CMK (cell line): ENCODE results near the gene KLRF1.

Experiments
- DNase-seq: peaks from one replicate; pipeline ENCODE4 v3.0.0-alpha.2; 2010; ENCODE audit warnings: low read depth

Gene KLRF1, protein sequence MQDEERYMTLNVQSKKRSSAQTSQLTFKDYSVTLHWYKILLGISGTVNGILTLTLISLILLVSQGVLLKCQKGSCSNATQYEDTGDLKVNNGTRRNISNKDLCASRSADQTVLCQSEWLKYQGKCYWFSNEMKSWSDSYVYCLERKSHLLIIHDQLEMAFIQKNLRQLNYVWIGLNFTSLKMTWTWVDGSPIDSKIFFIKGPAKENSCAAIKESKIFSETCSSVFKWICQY

DNA sequence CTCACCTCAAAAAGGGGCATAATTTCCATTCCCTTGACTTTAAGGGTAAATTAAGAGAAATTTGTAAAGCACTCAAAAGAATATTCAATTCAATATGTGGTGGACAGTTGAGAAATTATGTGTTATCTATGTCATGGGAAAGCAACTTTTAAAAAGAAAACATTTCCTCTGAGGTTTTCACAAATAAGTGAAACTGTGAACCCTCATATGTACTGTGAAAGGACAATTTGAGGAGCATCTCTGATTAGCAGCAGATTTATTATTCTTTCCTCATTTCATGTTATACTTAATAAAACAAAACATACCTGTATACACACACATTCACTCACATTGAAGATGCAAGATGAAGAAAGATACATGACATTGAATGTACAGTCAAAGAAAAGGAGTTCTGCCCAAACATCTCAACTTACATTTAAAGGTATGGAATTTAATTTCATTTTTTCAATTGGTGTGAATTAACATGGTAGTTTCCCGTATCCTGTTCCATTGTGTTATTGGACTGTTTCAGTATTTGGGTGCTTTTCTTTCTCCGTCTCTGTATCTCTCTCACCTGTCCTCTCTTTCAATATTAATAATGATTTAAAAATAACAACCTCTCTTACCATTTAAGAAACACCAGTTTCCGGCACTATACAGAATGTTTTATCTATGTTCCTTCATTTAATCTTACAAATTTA, at the start of gene KLRF1:
Gene KLRF1 (plus strand): TSS at position 273 of the 680 bp plus-strand sequence. CDS start 64 bp downstream, at position 337.
- DNase-seq, result no peak

GRCh38 chr12:9779209-9779608, 48.1 kb upstream of the KLRF1 start:
- DNase-seq, result no peak

- DNase-seq, result no peak
Observed at GRCh38 chr12:9781360-9781759, 45.9 kb upstream of the KLRF1 start.

GRCh38 chr12:9782547-9783382, 44.5 kb upstream of the KLRF1 start:
- no peak for DNase-seq

GRCh38 chr12:9784326-9784725, 43.0 kb upstream of the KLRF1 start:
- DNase-seq, result no peak

- DNase-seq, result no peak
Observed at GRCh38 chr12:9784816-9785215, 42.5 kb upstream of the KLRF1 start.

DNA sequence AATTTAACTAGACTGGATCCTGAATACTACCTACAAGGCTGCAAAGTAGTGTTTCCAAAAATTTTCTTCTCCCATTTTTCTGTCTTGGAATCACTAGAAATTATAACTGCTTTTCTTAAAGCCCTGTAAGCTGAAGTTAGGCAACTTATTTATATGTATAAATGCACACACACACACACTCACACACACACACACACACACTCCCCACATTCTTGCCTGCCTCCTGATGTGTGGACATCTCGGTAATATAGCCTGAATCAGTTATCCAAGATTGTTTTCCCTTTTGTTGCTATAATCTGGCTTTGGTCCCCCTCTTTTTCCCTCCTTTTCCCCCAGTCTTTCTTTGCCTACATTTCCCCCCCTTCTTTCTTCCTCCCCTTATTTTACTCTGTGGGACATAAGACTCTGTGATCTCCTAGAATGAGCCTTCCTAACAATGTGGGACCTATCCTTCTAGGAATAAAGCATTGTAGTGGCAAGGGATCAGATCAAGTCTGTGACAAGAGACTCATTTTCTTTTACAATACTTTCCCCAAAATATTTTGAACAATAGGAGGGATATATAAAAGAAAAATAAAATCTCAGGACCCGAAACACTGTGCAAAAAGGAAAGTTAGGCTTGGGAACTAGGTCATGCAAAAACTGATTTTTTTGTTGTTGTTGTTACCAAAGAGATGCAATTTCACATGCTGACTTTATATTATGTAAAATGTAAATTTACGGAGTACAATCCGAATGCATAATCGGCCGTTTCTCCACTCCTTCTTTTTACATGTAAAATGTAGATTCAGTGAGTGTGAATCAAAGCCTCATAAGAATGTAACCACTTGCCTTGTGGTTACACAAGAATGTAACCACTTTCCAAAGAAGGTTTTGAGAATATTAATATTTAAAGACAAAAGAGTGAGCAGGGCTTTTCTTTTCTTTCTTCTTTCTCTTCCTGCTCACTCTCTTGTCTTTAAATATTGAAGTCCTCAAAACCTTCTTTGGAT, 40.3 kb upstream of the KLRF1 start:
- DNase-seq, result no peak

GRCh38 chr12:9792185-9792900, 34.9 kb upstream of the KLRF1 start:
- DNase-seq, result no peak

GRCh38 chr12:9792961-9793617, 34.2 kb upstream of the KLRF1 start:
- DNase-seq, result no peak

- DNase-seq, result no peak
Observed at GRCh38 chr12:9793779-9794395, 33.4 kb upstream of the KLRF1 start.

GRCh38 chr12:9794484-9795093, 32.7 kb upstream of the KLRF1 start:
- DNase-seq, result no peak

GRCh38 chr12:9795945-9796344, 31.3 kb upstream of the KLRF1 start:
- no peak for DNase-seq

GRCh38 chr12:9796346-9796745, 30.9 kb upstream of the KLRF1 start:
- no peak for DNase-seq

DNA sequence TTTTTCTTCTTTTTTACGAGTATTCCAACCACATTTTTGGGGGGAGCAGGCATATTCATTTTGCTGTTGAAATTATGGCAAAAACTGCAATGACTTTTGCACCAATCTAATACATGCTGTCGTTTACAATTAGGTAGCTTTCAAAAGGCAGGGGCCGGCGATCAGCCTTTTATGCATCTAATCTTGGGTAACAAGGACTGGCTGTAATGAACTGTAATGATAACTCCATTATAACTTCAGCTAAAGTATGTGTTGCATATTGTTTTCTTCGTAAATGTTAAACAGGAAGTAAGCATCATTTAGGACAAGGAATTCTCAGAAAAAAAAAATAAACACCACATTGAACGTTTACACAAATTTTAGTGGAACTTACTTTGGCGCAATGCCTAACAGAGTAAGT, 30.3 kb upstream of the KLRF1 start:
- DNase-seq, result no peak

GRCh38 chr12:9797722-9798619, 29.3 kb upstream of the KLRF1 start:
- no peak for DNase-seq

- no peak for DNase-seq
Observed at GRCh38 chr12:9799961-9800360, 27.3 kb upstream of the KLRF1 start.

DNA sequence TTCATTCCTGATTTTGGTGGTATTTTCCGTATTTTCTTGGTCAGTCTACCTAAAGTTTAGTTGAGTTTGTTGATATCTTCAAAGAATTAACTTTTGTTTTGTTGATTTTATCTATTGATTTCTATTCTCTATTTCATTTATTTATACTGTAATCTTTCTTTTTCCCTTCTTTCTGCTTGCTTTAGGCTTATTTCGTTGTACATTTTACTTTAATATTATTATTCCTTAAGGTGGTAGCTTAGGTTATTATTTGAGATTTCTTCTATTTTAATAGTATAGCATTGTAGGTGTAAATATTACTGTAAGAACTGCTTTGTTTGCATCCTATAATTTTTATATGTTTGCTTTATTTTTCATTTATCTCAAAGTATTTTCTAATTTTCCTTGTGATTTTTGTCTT, 21.4 kb upstream of the KLRF1 start:
- no peak for DNase-seq

GRCh38 chr12:9806714-9807113, 20.6 kb upstream of the KLRF1 start:
- no peak for DNase-seq

DNA sequence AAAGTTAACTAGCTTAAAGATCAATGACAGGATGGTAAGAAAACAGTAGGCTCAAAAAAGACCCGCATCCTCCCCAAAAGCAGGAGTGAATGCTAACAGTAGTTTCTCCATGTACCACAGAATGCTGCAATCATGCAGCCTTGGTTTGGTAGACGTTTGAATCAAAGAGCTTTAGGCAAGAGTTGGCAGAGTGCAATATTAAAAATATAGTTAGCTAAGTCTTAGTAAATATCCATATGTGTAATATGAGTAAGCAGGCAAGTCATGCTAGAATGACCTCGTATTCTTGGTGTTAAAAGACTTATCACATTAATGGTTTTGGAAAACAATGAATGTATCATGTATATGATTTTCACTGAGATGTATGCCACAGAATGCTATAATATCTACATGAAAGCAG, 18.8 kb upstream of the KLRF1 start:
- DNase-seq, result no peak
